HG03520 (cell line): ENCODE measurements around the gene EPB41L3.
"Not testable (repeated sequence)": the region's sequence is repeated elsewhere in the genome, so short reads cannot be mapped to it uniquely, and the experiment has no call there.

ENCODE experiments used
- ATAC-seq: cut with Tn5 transposase; IDR thresholded peaks from one replicate; pipeline ENCODE4 v1.9.1; 2021; ENCODE audit warnings: mild to moderate bottlenecking, moderate library complexity; ENCODE audit not compliant: unreplicated experiment

EPB41L3 gene

GRCh38 chr18:5543773-5544389 lies at the start of gene EPB41L3:
Gene EPB41L3, minus strand, starts transcription at chr18:5543997. Its CDS starts 54,814 bp downstream, at chr18:5489183.
- ATAC-seq, result no peak

GRCh38 chr18:5588529-5588928 lies 44.7 kb upstream of the EPB41L3 start:
- ATAC-seq, result no peak

- ATAC-seq, result no peak
Observed at GRCh38 chr18:5585653-5586052, 41.9 kb upstream of the EPB41L3 start.

GRCh38 chr18:5584746-5585417 lies 41.1 kb upstream of the EPB41L3 start:
- ATAC-seq, result no peak

- ATAC-seq, result no peak
Observed at GRCh38 chr18:5582849-5583681, 39.3 kb upstream of the EPB41L3 start.

GRCh38 chr18:5582076-5582475 lies 38.3 kb upstream of the EPB41L3 start:
- no peak for ATAC-seq

- no peak for ATAC-seq
Observed at GRCh38 chr18:5574843-5575242, 31.0 kb upstream of the EPB41L3 start.

GRCh38 chr18:5571666-5572065 lies 27.9 kb upstream of the EPB41L3 start:
- no peak for ATAC-seq

GRCh38 chr18:5570613-5571012 lies 26.8 kb upstream of the EPB41L3 start:
- not testable (repeated sequence) for ATAC-seq

- ATAC-seq, result no peak
Observed at GRCh38 chr18:5568416-5568815, 24.6 kb upstream of the EPB41L3 start.

GRCh38 chr18:5558851-5559250 lies 15.1 kb upstream of the EPB41L3 start:
- ATAC-seq, result no peak

GRCh38 chr18:5556310-5556974 lies 12.6 kb upstream of the EPB41L3 start:
- no peak for ATAC-seq

GRCh38 chr18:5554629-5555028 lies 10.8 kb upstream of the EPB41L3 start:
- ATAC-seq, result no peak

- no peak for ATAC-seq
Observed at GRCh38 chr18:5546660-5547059, 2.9 kb upstream of the EPB41L3 start.

- no peak for ATAC-seq
Observed at GRCh38 chr18:5543036-5543680, 639 bp downstream of the EPB41L3 start.

- ATAC-seq, result no peak
Observed at GRCh38 chr18:5542515-5543035, 1.2 kb downstream of the EPB41L3 start.

- no peak for ATAC-seq
Observed at GRCh38 chr18:5541644-5542043, 2.2 kb downstream of the EPB41L3 start.

GRCh38 chr18:5539391-5539790 lies 4.4 kb downstream of the EPB41L3 start:
- no peak for ATAC-seq

- ATAC-seq, result no peak
Observed at GRCh38 chr18:5538544-5538943, 5.3 kb downstream of the EPB41L3 start.

- ATAC-seq, result no peak
Observed at GRCh38 chr18:5537860-5538259, 5.9 kb downstream of the EPB41L3 start.

GRCh38 chr18:5534845-5535244 lies 9.0 kb downstream of the EPB41L3 start:
- no peak for ATAC-seq
